SK-N-SH (cell line): ENCODE results near the gene OR7G2. TPM values are rescaled to one million over a fixed set of nuclear protein-coding genes. Genes with fewer than 3 reads are reported as not detected.

ENCODE experiments used
- CTCF ChIA-PET: fragments of 300-600, 350-600 bp; formaldehyde crosslinking; extraction: SDS; loops from one replicate; lab custom pipeline; 2021; lab: Yijun Ruan, JAX
- POLR2A ChIA-PET: fragments of 350-600 bp; sonication (Branson Sonifier 250); formaldehyde crosslinking; extraction: SDS; loops from one replicate; lab custom pipeline; 2020; ENCODE audit warnings: antibody characterized with exemption, inconsistent platforms; lab: Yijun Ruan, JAX
- DNase-seq: peaks from one replicate; pipeline ENCODE4 v3.0.0; 2012
- H2AFZ ChIP-seq: fragments of 200-600 bp; sonication (generic); 2 replicates; pipeline ENCODE4 v1.8.1; 2016; ENCODE audit warnings: antibody characterized with exemption, mild to moderate bottlenecking, low read depth
- H3F3A ChIP-seq: fragments of 200-600 bp; sonication (generic); replicated peaks from 2 replicates; pipeline ENCODE3; 2016; ENCODE audit warnings: antibody characterized with exemption, mild to moderate bottlenecking; ENCODE audit not compliant: insufficient read depth
- H3K27ac ChIP-seq, 2 experiments: fragments of 200-500 bp in 1 of 2; fragments of 200-600 bp in 1 of 2; sonication (Bioruptor generic) in 1 of 2; sonication (generic), shearing (Covaris generic) in 1 of 2; 2 replicates each; pipeline versions ENCODE4 v1.5.1 to v1.6.1; 2014 to 2016; ENCODE audit warnings: low read depth in 2 of 2, inconsistent platforms in 1 of 2, low read length in 1 of 2, mild to moderate bottlenecking in 1 of 2, mixed read lengths in 1 of 2
- H3K27me3 ChIP-seq: fragments of 200-600 bp; sonication (generic), shearing (Covaris generic); 2 replicates; pipeline ENCODE4 v1.6.1; 2016; ENCODE audit warnings: mixed run types; ENCODE audit not compliant: insufficient read depth
- H3K36me3 ChIP-seq, 2 experiments: fragments of 200-500 bp in 1 of 2; fragments of 200-600 bp in 1 of 2; sonication (Bioruptor generic) in 1 of 2; sonication (generic) in 1 of 2; replicated peaks in 1 of 2; 2 replicates each; pipeline versions ENCODE3 to v1.5.1; 2014 to 2016; ENCODE audit warnings: low read length in 1 of 2, mild to moderate bottlenecking in 1 of 2; ENCODE audit not compliant: insufficient read depth in 2 of 2, control insufficient read depth in 1 of 2
- H3K4me1 ChIP-seq, 2 experiments: fragments of 200-500 bp in 1 of 2; fragments of 200-600 bp in 1 of 2; sonication (Bioruptor generic) in 1 of 2; sonication (generic), shearing (Covaris generic) in 1 of 2; 2 replicates each; pipeline versions ENCODE4 v1.5.1 to v1.6.1; 2014 to 2016; ENCODE audit warnings: low read depth in 1 of 2, low read length in 1 of 2, mixed run types in 1 of 2; ENCODE audit not compliant: insufficient read depth in 2 of 2, control insufficient read depth in 1 of 2
- H3K4me2 ChIP-seq: fragments of 200-600 bp; sonication (generic), shearing (Covaris generic); 2 replicates; pipeline ENCODE4 v1.6.1; 2017; ENCODE audit warnings: mixed run types
- H3K4me3 ChIP-seq, 2 experiments: fragments of 200-500 bp in 1 of 2; fragments of 200-600 bp in 1 of 2; sonication (Bioruptor generic) in 1 of 2; sonication (generic), shearing (Covaris generic) in 1 of 2; 2 replicates each; pipeline versions ENCODE4 v1.5.1 to v1.8.1; 2014 to 2016; ENCODE audit warnings: low read depth in 2 of 2, inconsistent platforms in 1 of 2, low read length in 1 of 2, mild to moderate bottlenecking in 1 of 2, mixed read lengths in 1 of 2, moderate library complexity in 1 of 2
- H3K79me2 ChIP-seq: fragments of 200-600 bp; sonication (generic); 2 replicates; pipeline ENCODE4 v1.8.1; 2017; ENCODE audit warnings: mild to moderate bottlenecking; ENCODE audit not compliant: insufficient read depth
- H3K9ac ChIP-seq: fragments of 200-600 bp; sonication (generic); 2 replicates; pipeline ENCODE4 v1.6.1; 2017; ENCODE audit warnings: mixed run types
- H3K9me2 ChIP-seq: fragments of 200-600 bp; sonication (generic); 2 replicates; pipeline ENCODE4 v1.6.1; 2017; ENCODE audit warnings: mixed run types
- H3K9me3 ChIP-seq: fragments of 200-600 bp; sonication (generic); 2 replicates; pipeline ENCODE4 v1.6.1; 2017; ENCODE audit warnings: mixed run types, mild to moderate bottlenecking, moderate library complexity
- H4K20me1 ChIP-seq: fragments of 200-600 bp; sonication (generic); 2 replicates; pipeline ENCODE4 v1.6.1; 2017; ENCODE audit warnings: mild to moderate bottlenecking, mixed run types; ENCODE audit not compliant: insufficient read depth
- ELF1 ChIP-seq: IDR thresholded peaks from 2 replicates; pipeline ENCODE4 v1.4.0; 2012
- FOSL2 ChIP-seq: IDR thresholded peaks from 2 replicates; pipeline ENCODE4 v1.4.0; 2012; ENCODE audit warnings: low read depth, mild to moderate bottlenecking, moderate library complexity, borderline replicate concordance
- GABPA ChIP-seq: IDR thresholded peaks from 2 replicates; pipeline ENCODE4 v1.4.0; 2012; ENCODE audit warnings: low read depth, mild to moderate bottlenecking
- GATA2 ChIP-seq: sonication (generic); formaldehyde crosslinking; IDR thresholded peaks from 2 replicates; pipeline ENCODE4 v1.5.0; 2020; ENCODE audit warnings: mild to moderate bottlenecking, missing genetic modification reagents
- JUND ChIP-seq: IDR thresholded peaks from 2 replicates; pipeline ENCODE4 v1.4.0; 2012
- MEF2A ChIP-seq: IDR thresholded peaks from 2 replicates; pipeline ENCODE4 v1.4.0; 2012; ENCODE audit warnings: low read depth, borderline replicate concordance
- NFIC ChIP-seq: IDR thresholded peaks from 2 replicates; pipeline ENCODE4 v1.4.0; 2012; ENCODE audit warnings: borderline replicate concordance
- NRF1 ChIP-seq: IDR thresholded peaks from 2 replicates; pipeline ENCODE4 v1.6.1; 2012; ENCODE audit warnings: low read depth, mild to moderate bottlenecking, low read length
- RAD21 ChIP-seq: IDR thresholded peaks from 2 replicates; pipeline ENCODE4 v1.6.1; 2012; ENCODE audit warnings: mild to moderate bottlenecking, low read length
- RCOR1 ChIP-seq: fragments of 150-350 bp; IDR thresholded peaks from 2 replicates; pipeline ENCODE4 v1.6.1; 2017; ENCODE audit warnings: antibody characterized with exemption, low read length
- RXRA ChIP-seq: IDR thresholded peaks from 2 replicates; pipeline ENCODE4 v1.4.0; 2012; ENCODE audit warnings: low read depth, mild to moderate bottlenecking, borderline replicate concordance
- SIN3A ChIP-seq: IDR thresholded peaks from 2 replicates; pipeline ENCODE4 v1.6.1; 2012; ENCODE audit warnings: low read depth, mild to moderate bottlenecking, low read length, moderate library complexity, borderline replicate concordance
- TEAD4 ChIP-seq: IDR thresholded peaks from 2 replicates; pipeline ENCODE4 v1.4.0; 2012; ENCODE audit warnings: mild to moderate bottlenecking, borderline replicate concordance; ENCODE audit not compliant: insufficient read depth
- YY1 ChIP-seq: IDR thresholded peaks from 2 replicates; pipeline ENCODE4 v1.4.0; 2012; ENCODE audit warnings: low read depth, mild to moderate bottlenecking
- WGBS: methylation state at CpG from one replicate; pipeline ENCODE4 v1.1.6; 2017; ENCODE audit warnings: low lambda C conversion rate; 5-methylcytosine and 5-hydroxymethylcytosine counted together
- polyA plus RNA-seq, 3 experiments: library from polyadenylated mRNA; depleted of rRNA; stranded (reverse); fragments of >200 nt; gene quantifications; 2 replicates each; pipeline ENCODE4 v1.2.3, GENCODE V29; 2012
- TF ChIP-seq, protein P1 (sequence below): IDR thresholded peaks from 2 replicates; pipeline ENCODE4 v1.4.0; 2012; ENCODE audit warnings: low read depth
- TF ChIP-seq, protein P2 (sequence below): IDR thresholded peaks from 2 replicates; pipeline ENCODE4; 2012
- TF ChIP-seq, protein P3 (sequence below): IDR thresholded peaks from 2 replicates; pipeline ENCODE4 v1.4.0; 2012; ENCODE audit warnings: low read depth, borderline replicate concordance
- TF ChIP-seq, protein P4 (sequence below): IDR thresholded peaks from 2 replicates; pipeline ENCODE4 v1.4.0; 2012; ENCODE audit warnings: low read depth, borderline replicate concordance
- TF ChIP-seq, protein P5 (sequence below): fragments of 150-350 bp; IDR thresholded peaks from 2 replicates; pipeline ENCODE4 v1.6.1; 2016; ENCODE audit warnings: mild to moderate bottlenecking, low read depth, low read length
- TF ChIP-seq, protein P6 (sequence below): IDR thresholded peaks from 2 replicates; pipeline ENCODE4 v1.6.1; 2012; ENCODE audit warnings: mild to moderate bottlenecking, low read depth, low read length, moderate library complexity

OR7G2 gene
- not detected in 2 replicates for polyA plus RNA-seq (2012; rRNA removed)
- polyA plus RNA-seq (2012; cell fraction: cytosol; rRNA removed), result not detected in 2 replicates
- polyA plus RNA-seq (2012; cell fraction: nucleus; rRNA removed), result not detected in 2 replicates

DNA sequence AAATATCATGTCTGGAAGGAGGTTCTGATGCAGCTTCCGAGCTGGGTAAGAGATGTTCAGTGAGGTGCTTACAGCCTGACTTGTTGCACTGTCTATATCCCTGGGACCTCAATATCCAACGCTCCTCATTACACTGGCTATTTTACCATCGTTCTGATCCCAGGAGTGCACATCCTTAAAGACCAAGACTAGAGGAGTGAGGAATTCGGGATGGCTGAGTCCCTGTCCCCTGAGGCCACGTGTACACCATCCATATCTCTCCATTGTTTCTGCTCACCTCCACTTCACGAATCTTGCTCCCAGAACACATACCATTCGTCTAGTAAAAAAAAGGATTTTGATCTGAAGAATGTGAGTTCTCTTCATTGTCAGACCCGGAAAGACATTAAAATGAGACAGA, at the start of gene OR7G2:
TSS of gene OR7G2 (minus strand) at position 101 of the 400 bp plus-strand sequence. CDS start 4,232 bp downstream, outside the sequence.
- Histone ChIP-seq H3K79me2 (no peaks in the 10 kb centered on the region), H3K9ac (no peak within 1 kb of the TSS), H4K20me1 (no peaks in the 10 kb centered on the region), H3K27me3 (peaks cover 62% of the 10 kb centered on the region; the same call in 1 of the 2 replicates), H3K36me3 (no peaks in the 10 kb centered on the region), H2AFZ (no peak within 1 kb of the TSS), H3K4me2 (no peak within 1 kb of the TSS), H3K4me1 (no peaks in the 10 kb centered on the region), H3K9me2 (no peaks in the 10 kb centered on the region), H3K27ac (no peak within 1 kb of the TSS), H3F3A (no peaks in the 10 kb centered on the region), H3K9me3 (no peaks in the 10 kb centered on the region), H3K4me3 (no peak within 1 kb of the TSS)
- CTCF ChIA-PET, result no interaction called here
- POLR2A ChIA-PET, result no interaction called here
- no peak for TF ChIP-seq RAD21
- TF ChIP-seq RCOR1, result no peak
- TF ChIP-seq, protein P1, sequence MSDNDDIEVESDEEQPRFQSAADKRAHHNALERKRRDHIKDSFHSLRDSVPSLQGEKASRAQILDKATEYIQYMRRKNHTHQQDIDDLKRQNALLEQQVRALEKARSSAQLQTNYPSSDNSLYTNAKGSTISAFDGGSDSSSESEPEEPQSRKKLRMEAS, result no peak
- 4% methylated on average over 7 of the region's 8 CpGs for WGBS
- no peak for DNase-seq

DNA sequence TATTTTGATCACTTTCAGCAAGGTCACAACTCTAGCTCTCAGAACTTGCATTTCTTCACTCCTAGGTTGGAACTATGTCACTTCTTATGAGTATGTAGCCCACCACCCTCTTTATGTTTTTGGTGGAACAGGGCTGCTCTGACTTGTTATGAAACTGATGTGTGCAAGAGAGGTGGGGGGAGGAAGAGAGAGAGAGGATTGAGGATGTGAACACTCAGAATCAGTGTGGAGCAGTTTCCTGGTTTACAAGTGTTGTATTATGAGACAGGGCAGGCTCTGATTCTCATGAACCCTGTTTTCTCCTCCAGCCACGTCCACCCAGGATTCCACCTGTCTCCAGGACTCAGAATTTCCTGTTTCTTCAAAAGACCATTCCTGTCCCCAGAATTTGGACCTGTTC, 49.0 kb upstream of the OR7G2 start:
- Histone ChIP-seq H3K9me2 (no peaks in the 10 kb centered on the region), H3F3A (no peaks in the 10 kb centered on the region), H3K9ac (no peak overlapping the region), H3K4me3 (no peak overlapping the region; a peak in 1 of 4 replicates), H3K4me2 (no peak overlapping the region), H3K36me3 (peaks cover 62 to 90% of the 10 kb centered on the region in 2 experiments), H3K4me1 (no peaks in the 10 kb centered on the region), H2AFZ (no peak overlapping the region), H3K27ac (no peak overlapping the region), H4K20me1 (no peaks in the 10 kb centered on the region), H3K9me3 (peaks cover 9% of the 10 kb centered on the region; the same call in 1 of the 2 replicates), H3K79me2 (peaks cover 65% of the 10 kb centered on the region), H3K27me3 (no peaks in the 10 kb centered on the region)
- POLR2A ChIA-PET, result no interaction called here
- 100% methylated on average over 1 of the region's 1 CpG for WGBS
- no peak for DNase-seq
- CTCF ChIA-PET, result no interaction called here
- TF ChIP-seq NRF1, result no peak
- TF ChIP-seq, protein P2, sequence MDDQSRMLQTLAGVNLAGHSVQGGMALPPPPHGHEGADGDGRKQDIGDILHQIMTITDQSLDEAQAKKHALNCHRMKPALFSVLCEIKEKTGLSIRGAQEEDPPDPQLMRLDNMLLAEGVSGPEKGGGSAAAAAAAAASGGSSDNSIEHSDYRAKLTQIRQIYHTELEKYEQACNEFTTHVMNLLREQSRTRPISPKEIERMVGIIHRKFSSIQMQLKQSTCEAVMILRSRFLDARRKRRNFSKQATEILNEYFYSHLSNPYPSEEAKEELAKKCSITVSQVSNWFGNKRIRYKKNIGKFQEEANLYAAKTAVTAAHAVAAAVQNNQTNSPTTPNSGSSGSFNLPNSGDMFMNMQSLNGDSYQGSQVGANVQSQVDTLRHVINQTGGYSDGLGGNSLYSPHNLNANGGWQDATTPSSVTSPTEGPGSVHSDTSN, result no peak
- TF ChIP-seq GATA2 (CRISPR knock-in tag), result no peak
- TF ChIP-seq, protein P3, sequence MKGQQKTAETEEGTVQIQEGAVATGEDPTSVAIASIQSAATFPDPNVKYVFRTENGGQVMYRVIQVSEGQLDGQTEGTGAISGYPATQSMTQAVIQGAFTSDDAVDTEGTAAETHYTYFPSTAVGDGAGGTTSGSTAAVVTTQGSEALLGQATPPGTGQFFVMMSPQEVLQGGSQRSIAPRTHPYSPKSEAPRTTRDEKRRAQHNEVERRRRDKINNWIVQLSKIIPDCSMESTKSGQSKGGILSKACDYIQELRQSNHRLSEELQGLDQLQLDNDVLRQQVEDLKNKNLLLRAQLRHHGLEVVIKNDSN, result no peak
- no peak for TF ChIP-seq ELF1
- TF ChIP-seq, protein P4, sequence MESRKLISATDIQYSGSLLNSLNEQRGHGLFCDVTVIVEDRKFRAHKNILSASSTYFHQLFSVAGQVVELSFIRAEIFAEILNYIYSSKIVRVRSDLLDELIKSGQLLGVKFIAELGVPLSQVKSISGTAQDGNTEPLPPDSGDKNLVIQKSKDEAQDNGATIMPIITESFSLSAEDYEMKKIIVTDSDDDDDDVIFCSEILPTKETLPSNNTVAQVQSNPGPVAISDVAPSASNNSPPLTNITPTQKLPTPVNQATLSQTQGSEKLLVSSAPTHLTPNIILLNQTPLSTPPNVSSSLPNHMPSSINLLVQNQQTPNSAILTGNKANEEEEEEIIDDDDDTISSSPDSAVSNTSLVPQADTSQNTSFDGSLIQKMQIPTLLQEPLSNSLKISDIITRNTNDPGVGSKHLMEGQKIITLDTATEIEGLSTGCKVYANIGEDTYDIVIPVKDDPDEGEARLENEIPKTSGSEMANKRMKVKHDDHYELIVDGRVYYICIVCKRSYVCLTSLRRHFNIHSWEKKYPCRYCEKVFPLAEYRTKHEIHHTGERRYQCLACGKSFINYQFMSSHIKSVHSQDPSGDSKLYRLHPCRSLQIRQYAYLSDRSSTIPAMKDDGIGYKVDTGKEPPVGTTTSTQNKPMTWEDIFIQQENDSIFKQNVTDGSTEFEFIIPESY, result no peak
- TF ChIP-seq, protein P5, sequence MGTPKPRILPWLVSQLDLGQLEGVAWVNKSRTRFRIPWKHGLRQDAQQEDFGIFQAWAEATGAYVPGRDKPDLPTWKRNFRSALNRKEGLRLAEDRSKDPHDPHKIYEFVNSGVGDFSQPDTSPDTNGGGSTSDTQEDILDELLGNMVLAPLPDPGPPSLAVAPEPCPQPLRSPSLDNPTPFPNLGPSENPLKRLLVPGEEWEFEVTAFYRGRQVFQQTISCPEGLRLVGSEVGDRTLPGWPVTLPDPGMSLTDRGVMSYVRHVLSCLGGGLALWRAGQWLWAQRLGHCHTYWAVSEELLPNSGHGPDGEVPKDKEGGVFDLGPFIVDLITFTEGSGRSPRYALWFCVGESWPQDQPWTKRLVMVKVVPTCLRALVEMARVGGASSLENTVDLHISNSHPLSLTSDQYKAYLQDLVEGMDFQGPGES, result no peak
- TF ChIP-seq, protein P6, sequence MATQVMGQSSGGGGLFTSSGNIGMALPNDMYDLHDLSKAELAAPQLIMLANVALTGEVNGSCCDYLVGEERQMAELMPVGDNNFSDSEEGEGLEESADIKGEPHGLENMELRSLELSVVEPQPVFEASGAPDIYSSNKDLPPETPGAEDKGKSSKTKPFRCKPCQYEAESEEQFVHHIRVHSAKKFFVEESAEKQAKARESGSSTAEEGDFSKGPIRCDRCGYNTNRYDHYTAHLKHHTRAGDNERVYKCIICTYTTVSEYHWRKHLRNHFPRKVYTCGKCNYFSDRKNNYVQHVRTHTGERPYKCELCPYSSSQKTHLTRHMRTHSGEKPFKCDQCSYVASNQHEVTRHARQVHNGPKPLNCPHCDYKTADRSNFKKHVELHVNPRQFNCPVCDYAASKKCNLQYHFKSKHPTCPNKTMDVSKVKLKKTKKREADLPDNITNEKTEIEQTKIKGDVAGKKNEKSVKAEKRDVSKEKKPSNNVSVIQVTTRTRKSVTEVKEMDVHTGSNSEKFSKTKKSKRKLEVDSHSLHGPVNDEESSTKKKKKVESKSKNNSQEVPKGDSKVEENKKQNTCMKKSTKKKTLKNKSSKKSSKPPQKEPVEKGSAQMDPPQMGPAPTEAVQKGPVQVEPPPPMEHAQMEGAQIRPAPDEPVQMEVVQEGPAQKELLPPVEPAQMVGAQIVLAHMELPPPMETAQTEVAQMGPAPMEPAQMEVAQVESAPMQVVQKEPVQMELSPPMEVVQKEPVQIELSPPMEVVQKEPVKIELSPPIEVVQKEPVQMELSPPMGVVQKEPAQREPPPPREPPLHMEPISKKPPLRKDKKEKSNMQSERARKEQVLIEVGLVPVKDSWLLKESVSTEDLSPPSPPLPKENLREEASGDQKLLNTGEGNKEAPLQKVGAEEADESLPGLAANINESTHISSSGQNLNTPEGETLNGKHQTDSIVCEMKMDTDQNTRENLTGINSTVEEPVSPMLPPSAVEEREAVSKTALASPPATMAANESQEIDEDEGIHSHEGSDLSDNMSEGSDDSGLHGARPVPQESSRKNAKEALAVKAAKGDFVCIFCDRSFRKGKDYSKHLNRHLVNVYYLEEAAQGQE, result no peak
- TF ChIP-seq NFIC, result no peak
- TF ChIP-seq MEF2A, result no peak
- TF ChIP-seq YY1, result no peak
- TF ChIP-seq TEAD4, result no peak
- TF ChIP-seq GABPA, result no peak
- no peak for TF ChIP-seq FOSL2
- TF ChIP-seq RXRA, result no peak
- no peak for TF ChIP-seq JUND
- no peak for TF ChIP-seq RCOR1
- TF ChIP-seq SIN3A, result no peak
